SK-N-SH (cell line): ENCODE data around the gene COL5A1. TPM values are rescaled to one million over a fixed set of nuclear protein-coding genes. Genes with fewer than 3 reads are reported as not detected.
A peak's percentile ranks its signal among the peaks of the same experiment; 100 is the strongest.

Experiments
- CTCF ChIA-PET: fragments of 300-600, 350-600 bp; formaldehyde crosslinking; extraction: SDS; loops from one replicate; lab custom pipeline; 2021; lab: Yijun Ruan, JAX
- POLR2A ChIA-PET: fragments of 350-600 bp; sonication (Branson Sonifier 250); formaldehyde crosslinking; extraction: SDS; loops from one replicate; lab custom pipeline; 2020; ENCODE audit warnings: antibody characterized with exemption, inconsistent platforms; lab: Yijun Ruan, JAX
- DNase-seq: peaks from one replicate; pipeline ENCODE4 v3.0.0; 2012
- H2AFZ ChIP-seq: fragments of 200-600 bp; sonication (generic); 2 replicates; pipeline ENCODE4 v1.8.1; 2016; ENCODE audit warnings: antibody characterized with exemption, mild to moderate bottlenecking, low read depth
- H3F3A ChIP-seq: fragments of 200-600 bp; sonication (generic); replicated peaks from 2 replicates; pipeline ENCODE3; 2016; ENCODE audit warnings: antibody characterized with exemption, mild to moderate bottlenecking; ENCODE audit not compliant: insufficient read depth
- H3K27ac ChIP-seq, 2 experiments: fragments of 200-500 bp in 1 of 2; fragments of 200-600 bp in 1 of 2; sonication (Bioruptor generic) in 1 of 2; sonication (generic), shearing (Covaris generic) in 1 of 2; 2 replicates each; pipeline versions ENCODE4 v1.5.1 to v1.6.1; 2014 to 2016; ENCODE audit warnings: low read depth in 2 of 2, inconsistent platforms in 1 of 2, low read length in 1 of 2, mild to moderate bottlenecking in 1 of 2, mixed read lengths in 1 of 2
- H3K27me3 ChIP-seq: fragments of 200-600 bp; sonication (generic), shearing (Covaris generic); 2 replicates; pipeline ENCODE4 v1.6.1; 2016; ENCODE audit warnings: mixed run types; ENCODE audit not compliant: insufficient read depth
- H3K36me3 ChIP-seq, 2 experiments: fragments of 200-500 bp in 1 of 2; fragments of 200-600 bp in 1 of 2; sonication (Bioruptor generic) in 1 of 2; sonication (generic) in 1 of 2; replicated peaks in 1 of 2; 2 replicates each; pipeline versions ENCODE3 to v1.5.1; 2014 to 2016; ENCODE audit warnings: low read length in 1 of 2, mild to moderate bottlenecking in 1 of 2; ENCODE audit not compliant: insufficient read depth in 2 of 2, control insufficient read depth in 1 of 2
- H3K4me1 ChIP-seq, 2 experiments: fragments of 200-500 bp in 1 of 2; fragments of 200-600 bp in 1 of 2; sonication (Bioruptor generic) in 1 of 2; sonication (generic), shearing (Covaris generic) in 1 of 2; 2 replicates each; pipeline versions ENCODE4 v1.5.1 to v1.6.1; 2014 to 2016; ENCODE audit warnings: low read depth in 1 of 2, low read length in 1 of 2, mixed run types in 1 of 2; ENCODE audit not compliant: insufficient read depth in 2 of 2, control insufficient read depth in 1 of 2
- H3K4me2 ChIP-seq: fragments of 200-600 bp; sonication (generic), shearing (Covaris generic); 2 replicates; pipeline ENCODE4 v1.6.1; 2017; ENCODE audit warnings: mixed run types
- H3K4me3 ChIP-seq, 2 experiments: fragments of 200-500 bp in 1 of 2; fragments of 200-600 bp in 1 of 2; sonication (Bioruptor generic) in 1 of 2; sonication (generic), shearing (Covaris generic) in 1 of 2; 2 replicates each; pipeline versions ENCODE4 v1.5.1 to v1.8.1; 2014 to 2016; ENCODE audit warnings: low read depth in 2 of 2, inconsistent platforms in 1 of 2, low read length in 1 of 2, mild to moderate bottlenecking in 1 of 2, mixed read lengths in 1 of 2, moderate library complexity in 1 of 2
- H3K79me2 ChIP-seq: fragments of 200-600 bp; sonication (generic); 2 replicates; pipeline ENCODE4 v1.8.1; 2017; ENCODE audit warnings: mild to moderate bottlenecking; ENCODE audit not compliant: insufficient read depth
- H3K9ac ChIP-seq: fragments of 200-600 bp; sonication (generic); 2 replicates; pipeline ENCODE4 v1.6.1; 2017; ENCODE audit warnings: mixed run types
- H3K9me2 ChIP-seq: fragments of 200-600 bp; sonication (generic); 2 replicates; pipeline ENCODE4 v1.6.1; 2017; ENCODE audit warnings: mixed run types
- H3K9me3 ChIP-seq: fragments of 200-600 bp; sonication (generic); 2 replicates; pipeline ENCODE4 v1.6.1; 2017; ENCODE audit warnings: mixed run types, mild to moderate bottlenecking, moderate library complexity
- H4K20me1 ChIP-seq: fragments of 200-600 bp; sonication (generic); 2 replicates; pipeline ENCODE4 v1.6.1; 2017; ENCODE audit warnings: mild to moderate bottlenecking, mixed run types; ENCODE audit not compliant: insufficient read depth
- EP300 ChIP-seq, 2 experiments: IDR thresholded peaks; 2 replicates each; pipeline versions ENCODE4 v1.4.0 to v1.6.1; 2012; ENCODE audit warnings: borderline replicate concordance in 1 of 2, low read depth in 1 of 2, low read length in 1 of 2
- GATA2 ChIP-seq: sonication (generic); formaldehyde crosslinking; IDR thresholded peaks from 2 replicates; pipeline ENCODE4 v1.5.0; 2020; ENCODE audit warnings: mild to moderate bottlenecking, missing genetic modification reagents
- JUND ChIP-seq: IDR thresholded peaks from 2 replicates; pipeline ENCODE4 v1.4.0; 2012
- MEF2A ChIP-seq: IDR thresholded peaks from 2 replicates; pipeline ENCODE4 v1.4.0; 2012; ENCODE audit warnings: low read depth, borderline replicate concordance
- NFIC ChIP-seq: IDR thresholded peaks from 2 replicates; pipeline ENCODE4 v1.4.0; 2012; ENCODE audit warnings: borderline replicate concordance
- POLR2AphosphoS5 ChIP-seq: IDR thresholded peaks from 2 replicates; pipeline ENCODE4 v1.6.1; 2012; ENCODE audit warnings: low read depth, low read length
- RCOR1 ChIP-seq: fragments of 150-350 bp; IDR thresholded peaks from 2 replicates; pipeline ENCODE4 v1.6.1; 2017; ENCODE audit warnings: antibody characterized with exemption, low read length
- SIN3A ChIP-seq: IDR thresholded peaks from 2 replicates; pipeline ENCODE4 v1.6.1; 2012; ENCODE audit warnings: low read depth, mild to moderate bottlenecking, low read length, moderate library complexity, borderline replicate concordance
- TAF1 ChIP-seq: IDR thresholded peaks from 2 replicates; pipeline ENCODE4 v1.6.1; 2012; ENCODE audit warnings: low read depth, mild to moderate bottlenecking, low read length, moderate library complexity, borderline replicate concordance
- TEAD4 ChIP-seq: IDR thresholded peaks from 2 replicates; pipeline ENCODE4 v1.4.0; 2012; ENCODE audit warnings: mild to moderate bottlenecking, borderline replicate concordance; ENCODE audit not compliant: insufficient read depth
- YY1 ChIP-seq: IDR thresholded peaks from 2 replicates; pipeline ENCODE4 v1.4.0; 2012; ENCODE audit warnings: low read depth, mild to moderate bottlenecking
- WGBS: methylation state at CpG from one replicate; pipeline ENCODE4 v1.1.6; 2017; ENCODE audit warnings: low lambda C conversion rate; 5-methylcytosine and 5-hydroxymethylcytosine counted together
- polyA plus RNA-seq, 3 experiments: library from polyadenylated mRNA; depleted of rRNA; stranded (reverse); fragments of >200 nt; gene quantifications; 2 replicates each; pipeline ENCODE4 v1.2.3, GENCODE V29; 2012
- TF ChIP-seq, protein P1 (sequence below): IDR thresholded peaks from 2 replicates; pipeline ENCODE4; 2012
- TF ChIP-seq, protein P2 (sequence below): fragments of 150-350 bp; IDR thresholded peaks from 2 replicates; pipeline ENCODE4 v1.6.1; 2017; ENCODE audit warnings: antibody characterized with exemption, low read length, low read depth, borderline replicate concordance
- TF ChIP-seq, protein P3 (sequence below): IDR thresholded peaks from 2 replicates; pipeline ENCODE4 v1.4.0; 2012; ENCODE audit warnings: low read depth
- TF ChIP-seq, protein P4 (sequence below): fragments of 200-600 bp; sonication (generic); IDR thresholded peaks from 2 replicates; pipeline ENCODE4 v1.6.1; 2017; ENCODE audit warnings: antibody characterized with exemption, mild to moderate bottlenecking, moderate library complexity

Gene COL5A1
- polyA plus RNA-seq, 1 of the 3 experiments (the other 2 are of a cell fraction) = 73.8 TPM

GRCh38 chr9:134644725-134645606 lies 3.4 kb downstream of the COL5A1 start (continued):
- TF ChIP-seq, protein P1, sequence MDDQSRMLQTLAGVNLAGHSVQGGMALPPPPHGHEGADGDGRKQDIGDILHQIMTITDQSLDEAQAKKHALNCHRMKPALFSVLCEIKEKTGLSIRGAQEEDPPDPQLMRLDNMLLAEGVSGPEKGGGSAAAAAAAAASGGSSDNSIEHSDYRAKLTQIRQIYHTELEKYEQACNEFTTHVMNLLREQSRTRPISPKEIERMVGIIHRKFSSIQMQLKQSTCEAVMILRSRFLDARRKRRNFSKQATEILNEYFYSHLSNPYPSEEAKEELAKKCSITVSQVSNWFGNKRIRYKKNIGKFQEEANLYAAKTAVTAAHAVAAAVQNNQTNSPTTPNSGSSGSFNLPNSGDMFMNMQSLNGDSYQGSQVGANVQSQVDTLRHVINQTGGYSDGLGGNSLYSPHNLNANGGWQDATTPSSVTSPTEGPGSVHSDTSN = peak; percentile 81
- peak; percentile 65; the same call in 1 of the 2 replicates for TF ChIP-seq POLR2AphosphoS5
- peak in 1 of 2 experiments; percentile 67; a peak in 1 of 4 replicates for TF ChIP-seq EP300 (IDR thresholded peaks at IDR 0.05; ENCODE audit: borderline replicate concordance in 1 of 2, low read depth in 1 of 2, low read length in 1 of 2)
- TF ChIP-seq GATA2 (CRISPR knock-in tag) = peak; percentile 27; the same call in 1 of the 2 replicates
- TF ChIP-seq MEF2A = no peak; the same call in 1 of the 2 replicates
- peak; percentile 75; the same call in 1 of the 2 replicates for TF ChIP-seq JUND
- TF ChIP-seq TEAD4 = 0 out of 2 replicates have a peak, but pooled peaks have one; percentile 8
- TF ChIP-seq, protein P2, sequence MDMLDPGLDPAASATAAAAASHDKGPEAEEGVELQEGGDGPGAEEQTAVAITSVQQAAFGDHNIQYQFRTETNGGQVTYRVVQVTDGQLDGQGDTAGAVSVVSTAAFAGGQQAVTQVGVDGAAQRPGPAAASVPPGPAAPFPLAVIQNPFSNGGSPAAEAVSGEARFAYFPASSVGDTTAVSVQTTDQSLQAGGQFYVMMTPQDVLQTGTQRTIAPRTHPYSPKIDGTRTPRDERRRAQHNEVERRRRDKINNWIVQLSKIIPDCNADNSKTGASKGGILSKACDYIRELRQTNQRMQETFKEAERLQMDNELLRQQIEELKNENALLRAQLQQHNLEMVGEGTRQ = peak; percentile 64
- 0 out of 2 replicates have a peak, but pooled peaks have one; percentile 21 for TF ChIP-seq SIN3A
- no peak for TF ChIP-seq YY1
- TF ChIP-seq TAF1 = no peak; the same call in 1 of the 2 replicates
- TF ChIP-seq, protein P3, sequence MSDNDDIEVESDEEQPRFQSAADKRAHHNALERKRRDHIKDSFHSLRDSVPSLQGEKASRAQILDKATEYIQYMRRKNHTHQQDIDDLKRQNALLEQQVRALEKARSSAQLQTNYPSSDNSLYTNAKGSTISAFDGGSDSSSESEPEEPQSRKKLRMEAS = peak; percentile 7
- peak; percentile 88 for TF ChIP-seq NFIC

GRCh38 chr9:134645607-134646365 lies 4.2 kb downstream of the COL5A1 start:
- 78% methylated on average over 8 of the region's 9 CpGs for WGBS
- Histone ChIP-seq H3K27ac (peak overlapping the region; percentile 64 to 88; a peak in 3 of 4 replicates), H3K27me3 (no peaks in the 10 kb centered on the region), H2AFZ (no peak overlapping the region), H3K36me3 (peaks cover 7 to 41% of the 10 kb centered on the region in 2 experiments), H4K20me1 (peaks cover 76% of the 10 kb centered on the region), H3K4me2 (peak overlapping the region; percentile 88), H3F3A (peaks cover 30% of the 10 kb centered on the region), H3K9ac (peak overlapping the region; percentile 56; the same call in 1 of the 2 replicates), H3K79me2 (peaks cover 89% of the 10 kb centered on the region), H3K9me2 (no peaks in the 10 kb centered on the region), H3K9me3 (no peaks in the 10 kb centered on the region), H3K4me3 (peak overlapping the region; percentile 36 to 59; a peak in 3 of 4 replicates), H3K4me1 (peaks cover 14 to 36% of the 10 kb centered on the region in 2 experiments; a peak in 3 of 4 replicates)
- DNase-seq = no peak
- POLR2A ChIA-PET = no interaction called here
- TF ChIP-seq TEAD4 (no peak), RCOR1 (no peak), NFIC (no peak)
- TF ChIP-seq, protein P4, sequence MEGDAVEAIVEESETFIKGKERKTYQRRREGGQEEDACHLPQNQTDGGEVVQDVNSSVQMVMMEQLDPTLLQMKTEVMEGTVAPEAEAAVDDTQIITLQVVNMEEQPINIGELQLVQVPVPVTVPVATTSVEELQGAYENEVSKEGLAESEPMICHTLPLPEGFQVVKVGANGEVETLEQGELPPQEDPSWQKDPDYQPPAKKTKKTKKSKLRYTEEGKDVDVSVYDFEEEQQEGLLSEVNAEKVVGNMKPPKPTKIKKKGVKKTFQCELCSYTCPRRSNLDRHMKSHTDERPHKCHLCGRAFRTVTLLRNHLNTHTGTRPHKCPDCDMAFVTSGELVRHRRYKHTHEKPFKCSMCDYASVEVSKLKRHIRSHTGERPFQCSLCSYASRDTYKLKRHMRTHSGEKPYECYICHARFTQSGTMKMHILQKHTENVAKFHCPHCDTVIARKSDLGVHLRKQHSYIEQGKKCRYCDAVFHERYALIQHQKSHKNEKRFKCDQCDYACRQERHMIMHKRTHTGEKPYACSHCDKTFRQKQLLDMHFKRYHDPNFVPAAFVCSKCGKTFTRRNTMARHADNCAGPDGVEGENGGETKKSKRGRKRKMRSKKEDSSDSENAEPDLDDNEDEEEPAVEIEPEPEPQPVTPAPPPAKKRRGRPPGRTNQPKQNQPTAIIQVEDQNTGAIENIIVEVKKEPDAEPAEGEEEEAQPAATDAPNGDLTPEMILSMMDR = no peak
- TF ChIP-seq, protein P1 = no peak
- CTCF ChIA-PET = interaction anchor here (0.6 to 2.2 kb wide), 11 partner anchors 7 to 203 kb away, joined by 3 to 8 read pairs (median 4); no protein-coding TSS in a partner anchor
